ENCODE data around the gene USP13. TPM values are rescaled to one million over a fixed set of nuclear protein-coding genes. Genes with fewer than 3 reads are reported as not detected.
A peak's percentile ranks its signal among the peaks of the same experiment; 100 is the strongest.

The USP13 gene
- total and polyA plus RNA-seq, 12 donors: 13.7 to 181 (median 142) TPM

DNA sequence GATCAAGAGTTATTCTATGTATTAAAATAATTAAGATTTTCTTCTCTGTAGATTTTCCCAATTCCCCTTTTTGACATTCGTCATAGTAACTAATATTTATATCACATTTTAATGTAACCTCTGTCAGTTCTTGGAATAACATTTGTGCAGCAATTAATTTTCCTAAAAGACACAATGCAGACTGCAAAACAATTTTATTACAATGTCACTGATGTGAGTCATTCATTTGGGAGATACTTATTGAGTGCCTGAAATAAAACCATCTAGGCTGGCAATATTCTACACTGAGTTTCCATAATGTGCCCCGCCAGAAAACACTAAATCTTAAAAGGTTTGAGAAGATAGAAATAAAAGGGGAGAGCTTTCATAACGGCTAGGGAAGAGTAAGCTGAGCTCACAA is 6.7 kb upstream of the USP13 start:
- TF ChIP-seq CTCF (IDR thresholded peaks at IDR 0.05): no peak
- Histone ChIP-seq H3K9me3 (no peaks in the 10 kb centered on the region), H3K27me3 (no peaks in the 10 kb centered on the region), H3K4me3 (no peak overlapping the region), H3K27ac (no peak overlapping the region), H3K4me1 (no peaks in the 10 kb centered on the region), H3K36me3 (no peaks in the 10 kb centered on the region)
- intact Hi-C loops (cut with DNase I): no loop called here
- ATAC-seq (no peak), DNase-seq (no peak)
- 75 to 91% methylated on average over 3 of the region's 3 CpGs for WGBS, 2 donors

GRCh38 chr3:179651687-179652446 is 973 bp upstream of the USP13 start:
- no peaks in the 10 kb centered on the region for H3K27me3 ChIP-seq
- H3K4me1 ChIP-seq: peaks cover 0 to 37% (median 8%) of the 10 kb centered on the region in 9 donors
- intact Hi-C loops (cut with DNase I): loop anchor here in 6 of 10 donors (2.0 to 10.0 kb wide), 6 partner anchors 63 to 115 kb away; no protein-coding TSS in a partner anchor
- H3K9me3 ChIP-seq: no peaks in the 10 kb centered on the region
- WGBS, 2 donors: 52 to 59% methylated on average over 11 of the region's 11 CpGs
- DNase-seq (no peak), ATAC-seq (no peak)
- H3K36me3 ChIP-seq: no peaks in the 10 kb centered on the region
- TF ChIP-seq CTCF (IDR thresholded peaks at IDR 0.05): no peak
- peak overlapping the region; percentile 34 to 90 (median 88) for H3K4me3 ChIP-seq
- H3K27ac ChIP-seq: peak overlapping the region in 9 of 10 donors; percentile 78 to 97 (median 94)

- ATAC-seq: peak; percentile 83 to 89 (median 86)
- no peaks in the 10 kb centered on the region for H3K27me3 ChIP-seq
- peaks cover 0 to 51% (median 8%) of the 10 kb centered on the region in 9 donors for H3K4me1 ChIP-seq
- H3K4me3 ChIP-seq: peak overlapping the region; percentile 52 to 90 (median 88)
- H3K27ac ChIP-seq: peak overlapping the region; percentile 80 to 97 (median 94)
- TF ChIP-seq CTCF (IDR thresholded peaks at IDR 0.05): peak in 5 of 9 donors; percentile 8 to 45 (median 37)
- 0% methylated on average over 59 to 77 of the region's 77 CpGs for WGBS, 2 donors
- H3K9me3 ChIP-seq: no peaks in the 10 kb centered on the region
- intact Hi-C loops (cut with DNase I): loop anchor here in 6 of 10 donors (2.0 to 10.0 kb wide), 6 partner anchors 62 to 114 kb away; no protein-coding TSS in a partner anchor
- H3K36me3 ChIP-seq: no peaks in the 10 kb centered on the region
- peak; percentile 76 to 78 for DNase-seq
Observed at GRCh38 chr3:179653096-179653797, 407 bp downstream of the USP13 start.

- 62 to 73% methylated on average over 2 of the region's 2 CpGs for WGBS, 2 donors
- DNase-seq: no peak
- peak overlapping the region in 6 of 10 donors; percentile 68 to 90 (median 88) for H3K4me3 ChIP-seq
- ATAC-seq: no peak
- H3K9me3 ChIP-seq: no peaks in the 10 kb centered on the region
- H3K4me1 ChIP-seq: peaks cover 0 to 66% (median 15%) of the 10 kb centered on the region in 9 donors
- no peaks in the 10 kb centered on the region for H3K36me3 ChIP-seq
- intact Hi-C loops (cut with DNase I): loop anchor here in 3 of 10 donors (10.0 kb wide), 2 partner anchors 60 to 90 kb away; no protein-coding TSS in a partner anchor
- no peak for TF ChIP-seq CTCF (IDR thresholded peaks at IDR 0.05)
- H3K27me3 ChIP-seq: no peaks in the 10 kb centered on the region
- peak overlapping the region; percentile 49 to 97 (median 94) for H3K27ac ChIP-seq
Observed at GRCh38 chr3:179655236-179655635, 2.4 kb downstream of the USP13 start.
